Panc1 (cell line): Measurements from ENCODE around the gene NELFE.

ENCODE experiments used
- POLR2AphosphoS5 ChIP-seq: IDR thresholded peaks from 2 replicates; pipeline ENCODE4 v1.6.1; 2012; ENCODE audit warnings: mild to moderate bottlenecking, low read depth, low read length, moderate library complexity
- REST ChIP-seq, 2 experiments: IDR thresholded peaks; 2 replicates each; pipeline ENCODE4 v1.6.1; 2011 to 2012; ENCODE audit warnings: low read depth in 2 of 2, control low read depth in 1 of 2, low read length in 1 of 2, mild to moderate bottlenecking in 1 of 2, moderate library complexity in 1 of 2; ENCODE audit not compliant: insufficient read depth in 1 of 2
- SIN3A ChIP-seq: IDR thresholded peaks from 2 replicates; pipeline ENCODE4 v1.6.1; 2012; ENCODE audit warnings: low read depth, mild to moderate bottlenecking, low read length, moderate library complexity, borderline replicate concordance; ENCODE audit not compliant: insufficient read depth
- TF ChIP-seq, protein P1 (sequence below): fragments of 450-650 bp; IDR thresholded peaks from 2 replicates; pipeline ENCODE4 v1.5.1; 2017; ENCODE audit warnings: mild to moderate bottlenecking

DNA sequence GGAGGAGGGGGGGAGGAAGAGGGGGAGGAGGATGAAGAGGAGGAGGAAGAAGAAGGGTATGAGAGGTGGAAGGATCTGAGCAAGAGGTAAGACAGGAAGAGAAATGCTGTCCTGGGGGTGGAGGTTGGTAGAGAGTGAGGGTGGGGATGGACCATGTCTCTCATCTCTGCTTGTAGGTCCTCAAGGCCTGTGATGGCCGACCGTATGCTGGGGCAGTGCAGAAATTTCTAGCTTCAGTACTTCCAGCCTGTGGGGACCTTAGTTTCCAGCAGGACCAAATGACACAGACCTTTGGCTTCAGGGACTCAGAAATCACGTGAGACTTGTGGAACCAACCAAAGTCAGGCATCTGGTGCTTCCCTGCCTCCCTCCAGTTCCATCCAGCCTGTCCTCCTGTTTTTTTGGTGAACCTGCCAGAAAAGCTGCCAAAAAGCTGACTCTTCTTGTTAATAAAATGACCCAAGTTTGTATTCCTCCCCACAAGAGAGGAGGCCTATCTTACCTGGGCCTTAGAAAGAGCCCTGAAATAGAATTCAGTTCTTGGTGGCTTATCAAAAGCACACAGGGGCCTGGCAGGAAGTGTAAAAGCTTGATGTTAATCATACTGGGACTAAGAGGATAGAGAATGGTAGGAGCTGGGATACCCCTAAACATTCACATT is 20.6 kb upstream of the NELFE start:
- TF ChIP-seq, protein P1, sequence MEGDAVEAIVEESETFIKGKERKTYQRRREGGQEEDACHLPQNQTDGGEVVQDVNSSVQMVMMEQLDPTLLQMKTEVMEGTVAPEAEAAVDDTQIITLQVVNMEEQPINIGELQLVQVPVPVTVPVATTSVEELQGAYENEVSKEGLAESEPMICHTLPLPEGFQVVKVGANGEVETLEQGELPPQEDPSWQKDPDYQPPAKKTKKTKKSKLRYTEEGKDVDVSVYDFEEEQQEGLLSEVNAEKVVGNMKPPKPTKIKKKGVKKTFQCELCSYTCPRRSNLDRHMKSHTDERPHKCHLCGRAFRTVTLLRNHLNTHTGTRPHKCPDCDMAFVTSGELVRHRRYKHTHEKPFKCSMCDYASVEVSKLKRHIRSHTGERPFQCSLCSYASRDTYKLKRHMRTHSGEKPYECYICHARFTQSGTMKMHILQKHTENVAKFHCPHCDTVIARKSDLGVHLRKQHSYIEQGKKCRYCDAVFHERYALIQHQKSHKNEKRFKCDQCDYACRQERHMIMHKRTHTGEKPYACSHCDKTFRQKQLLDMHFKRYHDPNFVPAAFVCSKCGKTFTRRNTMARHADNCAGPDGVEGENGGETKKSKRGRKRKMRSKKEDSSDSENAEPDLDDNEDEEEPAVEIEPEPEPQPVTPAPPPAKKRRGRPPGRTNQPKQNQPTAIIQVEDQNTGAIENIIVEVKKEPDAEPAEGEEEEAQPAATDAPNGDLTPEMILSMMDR = no peak
- TF ChIP-seq SIN3A (no peak), POLR2AphosphoS5 (no peak), REST (IDR thresholded peaks at IDR 0.05; ENCODE audit: insufficient read depth in 1 of 2, low read depth in 2 of 2, low read length in 1 of 2) (no peak)
